Central memory CD4-positive, alpha-beta T cell (primary cell): ENCODE results near the gene MOV10.
"Not testable (repeated sequence)": the region's sequence is repeated elsewhere in the genome, so short reads cannot be mapped to it uniquely, and the experiment has no call there.

Source experiments
- DNase-seq: peaks from one replicate; pipeline ENCODE4 v3.0.0; 2022

Gene MOV10

GRCh38 chr1:112714313-112715263, 40.1 kb downstream of the MOV10 start:
- DNase-seq = no peak

- peak; percentile 95 for DNase-seq
Observed at GRCh38 chr1:112715264-112716053, 41.0 kb downstream of the MOV10 start, which contains the start of gene PPM1J. TSS of gene PPM1J (minus strand) at chr1:112715332. CDS start at chr1:112715301, 31 bp downstream.

GRCh38 chr1:112716133-112716720, 41.8 kb downstream of the MOV10 start:
- peak; percentile 71 for DNase-seq

- DNase-seq = no peak
Observed at GRCh38 chr1:112717263-112717873, 42.9 kb downstream of the MOV10 start.

GRCh38 chr1:112718691-112719418, 44.4 kb downstream of the MOV10 start:
- peak; percentile 61 for DNase-seq

GRCh38 chr1:112719706-112720105, 45.2 kb downstream of the MOV10 start:
- no peak for DNase-seq

- no peak for DNase-seq
Observed at GRCh38 chr1:112720800-112721199, 46.3 kb downstream of the MOV10 start.

GRCh38 chr1:112721294-112721693, 46.8 kb downstream of the MOV10 start:
- DNase-seq = not testable (repeated sequence)

GRCh38 chr1:112721966-112722524, 47.6 kb downstream of the MOV10 start:
- DNase-seq = no peak

- DNase-seq = no peak
Observed at GRCh38 chr1:112722601-112723510, 48.4 kb downstream of the MOV10 start.

GRCh38 chr1:112723511-112723839, 49.0 kb downstream of the MOV10 start:
- DNase-seq = no peak

GRCh38 chr1:112724240-112724639, 49.8 kb downstream of the MOV10 start:
- not testable (repeated sequence) for DNase-seq

- DNase-seq = no peak
Observed at GRCh38 chr1:112727716-112728115, 53.3 kb downstream of the MOV10 start.

GRCh38 chr1:112728306-112728971, 54.0 kb downstream of the MOV10 start:
- DNase-seq = not testable (repeated sequence)

GRCh38 chr1:112729011-112729410, 54.6 kb downstream of the MOV10 start:
- DNase-seq = not testable (repeated sequence)

GRCh38 chr1:112729909-112730308, 55.5 kb downstream of the MOV10 start:
- DNase-seq = no peak

- no peak for DNase-seq
Observed at GRCh38 chr1:112731451-112731850, 57.0 kb downstream of the MOV10 start.

- no peak for DNase-seq
Observed at GRCh38 chr1:112735752-112736151, 61.3 kb downstream of the MOV10 start.

GRCh38 chr1:112737573-112737972, 63.1 kb downstream of the MOV10 start:
- DNase-seq = no peak
